Measurements from ENCODE around the gene PDE1C. TPM values are rescaled to one million over a fixed set of nuclear protein-coding genes. Genes with fewer than 3 reads are reported as not detected.

Gene PDE1C
- total RNA-seq, 2 experiments from 2014 or later: not detected

DNA sequence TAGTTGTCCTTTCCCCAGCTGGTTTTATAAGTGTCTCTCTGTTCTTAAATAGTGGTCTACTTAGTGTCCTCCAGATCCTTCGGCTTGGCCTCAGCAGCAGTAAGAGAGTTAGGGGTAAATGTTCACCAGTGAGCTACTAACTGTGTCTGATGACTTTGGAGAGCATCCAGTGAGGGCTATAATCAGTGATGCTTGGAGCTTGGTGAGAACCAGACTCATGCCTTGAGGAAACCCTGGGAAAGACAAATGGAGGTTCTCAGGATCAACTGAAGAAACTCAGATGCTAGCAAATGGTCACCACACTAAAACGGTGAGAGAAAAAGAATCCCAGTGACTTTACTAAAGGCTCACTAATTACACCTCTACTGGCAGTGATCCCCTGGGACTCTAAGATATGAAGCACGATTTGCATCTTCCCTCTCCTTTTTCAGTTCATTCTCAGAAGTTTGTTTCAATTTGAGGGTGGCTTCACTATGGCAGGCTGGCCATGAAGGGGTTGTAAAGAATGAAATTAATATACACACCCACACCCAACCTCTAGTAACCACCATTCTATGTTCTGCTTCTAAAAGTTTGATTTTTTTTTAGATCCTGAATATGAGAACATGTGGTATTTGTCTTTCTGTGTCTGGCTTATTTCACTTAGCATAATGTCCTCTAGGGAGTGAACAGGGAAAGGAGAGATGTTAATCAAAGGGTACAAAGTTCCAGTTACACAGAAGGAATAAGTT, 177.9 kb downstream of the PDE1C start:
- intact Hi-C loops (cut with micrococcal nuclease; ENCODE audit: unreplicated experiment): no loop called here
- Histone ChIP-seq H3K9me3 (ENCODE audit: low read length) (no peaks in the 10 kb centered on the region), H3K4me3 (ENCODE audit: low read depth, low read length, poor library complexity, severe bottlenecking) (no peak overlapping the region), H3K79me2 (ENCODE audit: insufficient read depth, low read depth, low read length) (no peaks in the 10 kb centered on the region), H3K27ac (ENCODE audit: low read depth, low read length, poor library complexity, severe bottlenecking) (no peak overlapping the region), H3K9me2 (ENCODE audit: insufficient read depth, low read length) (no peaks in the 10 kb centered on the region), H3K4me1 (ENCODE audit: insufficient read depth, low read length, poor library complexity, severe bottlenecking) (no peaks in the 10 kb centered on the region), H3K4me2 (ENCODE audit: low read length) (no peak overlapping the region), H3K36me3 (ENCODE audit: insufficient read depth, low read length) (no peaks in the 10 kb centered on the region), H4K20me1 (ENCODE audit: insufficient read depth, low read length) (no peaks in the 10 kb centered on the region), H2AFZ (ENCODE audit: low read length) (no peak overlapping the region)
- no peak for DNase-seq (ENCODE audit: low spot score)
- TF ChIP-seq, protein P1, sequence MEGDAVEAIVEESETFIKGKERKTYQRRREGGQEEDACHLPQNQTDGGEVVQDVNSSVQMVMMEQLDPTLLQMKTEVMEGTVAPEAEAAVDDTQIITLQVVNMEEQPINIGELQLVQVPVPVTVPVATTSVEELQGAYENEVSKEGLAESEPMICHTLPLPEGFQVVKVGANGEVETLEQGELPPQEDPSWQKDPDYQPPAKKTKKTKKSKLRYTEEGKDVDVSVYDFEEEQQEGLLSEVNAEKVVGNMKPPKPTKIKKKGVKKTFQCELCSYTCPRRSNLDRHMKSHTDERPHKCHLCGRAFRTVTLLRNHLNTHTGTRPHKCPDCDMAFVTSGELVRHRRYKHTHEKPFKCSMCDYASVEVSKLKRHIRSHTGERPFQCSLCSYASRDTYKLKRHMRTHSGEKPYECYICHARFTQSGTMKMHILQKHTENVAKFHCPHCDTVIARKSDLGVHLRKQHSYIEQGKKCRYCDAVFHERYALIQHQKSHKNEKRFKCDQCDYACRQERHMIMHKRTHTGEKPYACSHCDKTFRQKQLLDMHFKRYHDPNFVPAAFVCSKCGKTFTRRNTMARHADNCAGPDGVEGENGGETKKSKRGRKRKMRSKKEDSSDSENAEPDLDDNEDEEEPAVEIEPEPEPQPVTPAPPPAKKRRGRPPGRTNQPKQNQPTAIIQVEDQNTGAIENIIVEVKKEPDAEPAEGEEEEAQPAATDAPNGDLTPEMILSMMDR (conservative IDR thresholded peaks at IDR 0.05; ENCODE audit: low read length): no peak
- TF ChIP-seq EZH2phosphoT487 (IDR thresholded peaks at IDR 0.05; ENCODE audit: borderline replicate concordance, low read depth, low read length): no peak
- no TSS peak for BruUV-seq (replicated peaks)
- CTCF ChIA-PET (ENCODE audit: unreplicated experiment): no interaction called here
- POLR2A ChIA-PET: no interaction called here

DNA sequence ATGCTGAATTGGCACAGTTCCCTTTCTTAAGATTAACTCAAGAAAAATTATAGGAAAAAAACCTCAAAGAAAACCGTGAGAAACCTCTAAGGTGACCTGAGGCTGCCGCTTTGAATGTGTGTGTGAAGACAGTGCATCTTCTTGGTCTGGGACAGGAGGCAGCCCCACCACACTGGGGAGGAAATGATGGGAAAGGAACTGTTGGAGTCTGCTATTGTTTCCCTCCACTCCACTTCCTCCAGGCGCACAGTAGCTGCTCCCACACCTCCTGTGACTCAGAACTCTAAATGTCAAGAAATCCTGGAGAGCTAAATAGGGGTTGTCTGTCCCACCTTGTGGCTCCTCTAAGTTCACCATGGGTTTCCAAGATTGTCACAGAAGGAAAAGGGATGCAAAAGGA, 179.4 kb downstream of the PDE1C start:
- Histone ChIP-seq H3K27ac (ENCODE audit: low read depth, low read length, poor library complexity, severe bottlenecking) (no peak overlapping the region), H3K36me3 (ENCODE audit: insufficient read depth, low read length) (no peaks in the 10 kb centered on the region), H2AFZ (ENCODE audit: low read length) (no peak overlapping the region), H3K9me2 (ENCODE audit: insufficient read depth, low read length) (no peaks in the 10 kb centered on the region), H3K79me2 (ENCODE audit: insufficient read depth, low read depth, low read length) (no peaks in the 10 kb centered on the region), H3K4me2 (ENCODE audit: low read length) (no peak overlapping the region), H3K4me3 (ENCODE audit: low read depth, low read length, poor library complexity, severe bottlenecking) (no peak overlapping the region), H4K20me1 (ENCODE audit: insufficient read depth, low read length) (no peaks in the 10 kb centered on the region), H3K9me3 (ENCODE audit: low read length) (peaks cover 6% of the 10 kb centered on the region; the same call in 1 of the 2 replicates), H3K4me1 (ENCODE audit: insufficient read depth, low read length, poor library complexity, severe bottlenecking) (no peaks in the 10 kb centered on the region)
- no peak for TF ChIP-seq EZH2phosphoT487 (IDR thresholded peaks at IDR 0.05; ENCODE audit: borderline replicate concordance, low read depth, low read length)
- TF ChIP-seq, protein P1 (conservative IDR thresholded peaks at IDR 0.05; ENCODE audit: low read length): no peak
- intact Hi-C loops (cut with micrococcal nuclease; ENCODE audit: unreplicated experiment): no loop called here
- no TSS peak for BruUV-seq (replicated peaks)
- POLR2A ChIA-PET: no interaction called here
- no peak for DNase-seq (ENCODE audit: low spot score)
- CTCF ChIA-PET (ENCODE audit: unreplicated experiment): no interaction called here

DNA sequence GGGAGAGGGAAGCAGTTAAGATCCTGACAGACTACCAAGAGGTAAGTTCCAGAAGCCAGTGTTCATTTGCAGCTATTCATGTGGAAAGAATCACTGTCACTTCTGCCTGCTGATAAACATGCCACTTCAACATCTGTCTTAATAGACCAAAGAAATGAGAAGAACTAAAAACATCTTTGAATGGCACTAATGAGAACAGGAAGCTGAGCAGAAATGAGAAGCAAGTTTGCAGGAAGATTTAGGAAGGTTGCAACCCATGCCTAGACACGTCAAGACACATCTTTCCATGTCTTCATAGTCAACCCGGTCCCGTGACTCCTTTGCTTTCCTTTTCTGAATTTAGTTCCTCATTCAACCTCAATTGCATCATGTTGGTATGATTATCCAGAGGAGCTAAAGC, 180.0 kb downstream of the PDE1C start:
- no peak for DNase-seq (ENCODE audit: low spot score)

More for the DNA sequence above, 180.0 kb downstream of the PDE1C start:
- no peaks in the 10 kb centered on the region for H3K4me1 ChIP-seq (ENCODE audit: insufficient read depth, low read length, poor library complexity, severe bottlenecking)
- no peak overlapping the region for H3K27ac ChIP-seq (ENCODE audit: low read depth, low read length, poor library complexity, severe bottlenecking)
- H3K9me3 ChIP-seq (ENCODE audit: low read length): peaks cover 6% of the 10 kb centered on the region; the same call in 1 of the 2 replicates
- no peaks in the 10 kb centered on the region for H3K9me2 ChIP-seq (ENCODE audit: insufficient read depth, low read length)
- H2AFZ ChIP-seq (ENCODE audit: low read length): no peak overlapping the region
- TF ChIP-seq EZH2phosphoT487 (IDR thresholded peaks at IDR 0.05; ENCODE audit: borderline replicate concordance, low read depth, low read length): no peak
- H3K4me2 ChIP-seq (ENCODE audit: low read length): no peak overlapping the region
- H3K79me2 ChIP-seq (ENCODE audit: insufficient read depth, low read depth, low read length): no peaks in the 10 kb centered on the region
- no peak overlapping the region for H3K4me3 ChIP-seq (ENCODE audit: low read depth, low read length, poor library complexity, severe bottlenecking)
- intact Hi-C loops (cut with micrococcal nuclease; ENCODE audit: unreplicated experiment): no loop called here
- no peaks in the 10 kb centered on the region for H3K36me3 ChIP-seq (ENCODE audit: insufficient read depth, low read length)
- POLR2A ChIA-PET: interaction anchor here (0.6 kb wide), 1 partner anchor 11 kb away, joined by 4 read pairs; no protein-coding TSS in a partner anchor
- CTCF ChIA-PET (ENCODE audit: unreplicated experiment): no interaction called here
- no TSS peak for BruUV-seq (replicated peaks)
- no peaks in the 10 kb centered on the region for H4K20me1 ChIP-seq (ENCODE audit: insufficient read depth, low read length)
